GM23338 (cell line): ENCODE results near the gene WNK1. TPM values are rescaled to one million over a fixed set of nuclear protein-coding genes. Genes with fewer than 3 reads are reported as not detected.

ENCODE experiments used
- ATAC-seq: fragments of 200-7000 bp; cut with Tn5 transposase; 3 replicates; pipeline ENCODE4 v1.9.1; 2020
- DNase-seq: peaks from one replicate; pipeline ENCODE4 v3.0.0-alpha.2; 2015; ENCODE audit warnings: low spot score
- H2AFZ ChIP-seq: fragments of 200-600 bp; sonication (generic); 2 replicates; pipeline ENCODE4 v1.8.0; 2016; ENCODE audit warnings: antibody characterized with exemption, mild to moderate bottlenecking, moderate library complexity
- H3F3A ChIP-seq: fragments of 200-600 bp; sonication (generic); replicated peaks from 2 replicates; pipeline ENCODE4 v1.8.0; 2017; ENCODE audit warnings: antibody characterized with exemption, mixed run types, low read depth
- H3K27ac ChIP-seq: fragments of 200-600 bp; sonication (generic); 2 replicates; pipeline ENCODE4 v1.6.1; 2016; ENCODE audit warnings: low read depth
- H3K27me3 ChIP-seq: fragments of 200-600 bp; sonication (generic); 2 replicates; pipeline ENCODE4 v1.8.0; 2016; ENCODE audit warnings: mild to moderate bottlenecking, mixed run types, moderate library complexity; ENCODE audit not compliant: insufficient read depth
- H3K36me3 ChIP-seq: fragments of 200-600 bp; sonication (generic); 2 replicates; pipeline ENCODE4 v1.8.0; 2016; ENCODE audit warnings: mild to moderate bottlenecking; ENCODE audit not compliant: insufficient read depth
- H3K4me1 ChIP-seq: fragments of 200-600 bp; sonication (generic); 2 replicates; pipeline ENCODE4 v1.8.0; 2016; ENCODE audit warnings: mild to moderate bottlenecking, moderate library complexity; ENCODE audit not compliant: insufficient read depth
- H3K4me2 ChIP-seq: fragments of 200-600 bp; sonication (generic); 2 replicates; pipeline ENCODE4 v1.7.1; 2017; ENCODE audit warnings: mixed run types
- H3K4me3 ChIP-seq: fragments of 200-600 bp; sonication (generic); 2 replicates; pipeline ENCODE4 v1.6.1; 2016; ENCODE audit warnings: mixed run types
- H3K79me2 ChIP-seq: fragments of 200-600 bp; sonication (generic); replicated peaks from 2 replicates; pipeline ENCODE4 v1.8.0; 2017; ENCODE audit warnings: mild to moderate bottlenecking; ENCODE audit not compliant: insufficient read depth
- H3K9me2 ChIP-seq: fragments of 200-600 bp; sonication (generic); 2 replicates; pipeline ENCODE4 v1.8.0; 2017; ENCODE audit not compliant: insufficient read depth
- H4K20me1 ChIP-seq: fragments of 200-600 bp; sonication (generic); replicated peaks from 2 replicates; pipeline ENCODE4 v1.8.0; 2017; ENCODE audit warnings: mild to moderate bottlenecking; ENCODE audit not compliant: insufficient read depth
- H3K27ac Mint-ChIP-seq: 2 replicates; pipeline ENCODE4 v1.8.0; 2020; ENCODE audit warnings: inconsistent platforms, mild to moderate bottlenecking, moderate library complexity, mixed read lengths
- H3K27me3 Mint-ChIP-seq: 3 replicates; pipeline ENCODE4 v1.8.0; 2022; ENCODE audit warnings: low read depth, mild to moderate bottlenecking, moderate library complexity, mixed read lengths, inconsistent platforms; ENCODE audit not compliant: insufficient read depth, poor library complexity
- H3K36me3 Mint-ChIP-seq: 3 replicates; pipeline ENCODE4 v1.8.0; 2021; ENCODE audit warnings: low read depth, mild to moderate bottlenecking, inconsistent platforms, moderate library complexity, mixed read lengths
- H3K4me1 Mint-ChIP-seq: 3 replicates; pipeline ENCODE4 v1.8.0; 2020; ENCODE audit warnings: mild to moderate bottlenecking, inconsistent platforms, mixed read lengths
- H3K4me3 Mint-ChIP-seq: 3 replicates; pipeline ENCODE4 v1.8.0; 2021; ENCODE audit warnings: moderate library complexity, mild to moderate bottlenecking, inconsistent platforms, mixed read lengths
- H3K9me3 Mint-ChIP-seq: 3 replicates; pipeline ENCODE4 v1.8.0; 2020; ENCODE audit warnings: moderate library complexity, mild to moderate bottlenecking, inconsistent platforms, mixed read lengths
- CREB1 ChIP-seq: fragments of 250-450 bp; sonication (Bioruptor Pico); IDR thresholded peaks from 2 replicates; pipeline ENCODE4 v1.5.0; 2020; ENCODE audit warnings: low read depth, mild to moderate bottlenecking, moderate library complexity
- EZH2 ChIP-seq: fragments of 200-600 bp; sonication (generic); IDR thresholded peaks from one replicate; pipeline ENCODE4 v1.8.0; 2017; ENCODE audit warnings: antibody characterized with exemption, mild to moderate bottlenecking, low read depth; ENCODE audit not compliant: unreplicated experiment
- JUNB ChIP-seq: IDR thresholded peaks from one replicate; pipeline ENCODE4 v1.6.1; 2016; ENCODE audit warnings: antibody characterized with exemption; ENCODE audit not compliant: unreplicated experiment
- POLR2AphosphoS5 ChIP-seq: IDR thresholded peaks from 2 replicates; pipeline ENCODE4 v1.6.1; 2016; ENCODE audit warnings: antibody characterized with exemption, low read depth
- STAT1 ChIP-seq: IDR thresholded peaks from one replicate; pipeline ENCODE4 v1.6.1; 2016; ENCODE audit warnings: antibody characterized with exemption; ENCODE audit not compliant: unreplicated experiment
- ZNF114 ChIP-seq: fragments of 250-450 bp; sonication (Bioruptor Pico); IDR thresholded peaks from 2 replicates; pipeline ENCODE4 v1.5.0; 2020; ENCODE audit warnings: mild to moderate bottlenecking, moderate library complexity
- polyA plus RNA-seq: library from polyadenylated mRNA; unstranded; fragments of >200 nt; fragmentation: Nextera tagmentation; extraction: Ambion mirVana; gene quantifications from 2 replicates; pipeline ENCODE4 v1.2.1, GENCODE V29; 2016
- total RNA-seq: library from RNA; depleted of rRNA; stranded (reverse); fragments of >200 nt; shearing (Covaris generic); gene quantifications from 2 replicates; pipeline ENCODE4 v1.2.3, GENCODE V29; 2014
- TF ChIP-seq, protein P1 (sequence below): fragments of 250-450 bp; sonication (Bioruptor Pico); IDR thresholded peaks from 2 replicates; pipeline ENCODE4 v1.5.0; 2020; ENCODE audit warnings: mild to moderate bottlenecking, moderate library complexity

The WNK1 gene
- total and polyA plus RNA-seq, 2 experiments from 2014 or later, result 86.8 to 114 TPM

DNA sequence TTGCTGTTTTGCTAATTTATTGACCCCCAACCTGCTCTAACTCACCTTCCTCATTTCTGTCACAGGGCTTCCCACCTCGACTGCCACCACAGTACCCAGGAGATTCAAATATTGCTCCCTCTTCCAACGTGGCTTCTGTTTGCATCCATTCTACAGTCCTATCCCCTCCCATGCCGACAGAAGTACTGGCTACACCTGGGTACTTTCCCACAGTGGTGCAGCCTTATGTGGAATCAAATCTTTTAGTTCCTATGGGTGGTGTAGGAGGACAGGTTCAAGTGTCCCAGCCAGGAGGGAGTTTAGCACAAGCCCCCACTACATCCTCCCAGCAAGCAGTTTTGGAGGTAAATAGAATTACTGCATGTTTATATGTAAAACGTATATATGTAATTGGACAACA is 128.3 kb downstream of the WNK1 start:
- DNase-seq (no peak), ATAC-seq (no peak)
- Histone ChIP-seq H3K4me2 (no peak overlapping the region), H3F3A (0 out of 2 replicates have a peak, but pooled peaks cover 3% of the 10 kb centered on the region), H3K4me3 (no peak overlapping the region), H2AFZ (no peak overlapping the region), H3K36me3 (peaks cover 45% of the 10 kb centered on the region), H3K9me2 (no peaks in the 10 kb centered on the region), H3K4me1 (no peaks in the 10 kb centered on the region), H3K79me2 (no peaks in the 10 kb centered on the region), H3K27ac (no peak overlapping the region), H3K27me3 (no peaks in the 10 kb centered on the region), H4K20me1 (no peaks in the 10 kb centered on the region; the same call in 1 of the 2 replicates)
- no peaks in the 10 kb centered on the region for H3K4me1 Mint-ChIP-seq
- H3K27me3 Mint-ChIP-seq, result peaks cover 2% of the 10 kb centered on the region
- TF ChIP-seq JUNB (no peak), ZNF114 (CRISPR knock-in tag) (no peak)
- H3K9me3 Mint-ChIP-seq, result no peaks in the 10 kb centered on the region
- H3K4me3 Mint-ChIP-seq, result no peak overlapping the region
- peaks cover 65% of the 10 kb centered on the region for H3K36me3 Mint-ChIP-seq
- H3K27ac Mint-ChIP-seq, result no peak overlapping the region

DNA sequence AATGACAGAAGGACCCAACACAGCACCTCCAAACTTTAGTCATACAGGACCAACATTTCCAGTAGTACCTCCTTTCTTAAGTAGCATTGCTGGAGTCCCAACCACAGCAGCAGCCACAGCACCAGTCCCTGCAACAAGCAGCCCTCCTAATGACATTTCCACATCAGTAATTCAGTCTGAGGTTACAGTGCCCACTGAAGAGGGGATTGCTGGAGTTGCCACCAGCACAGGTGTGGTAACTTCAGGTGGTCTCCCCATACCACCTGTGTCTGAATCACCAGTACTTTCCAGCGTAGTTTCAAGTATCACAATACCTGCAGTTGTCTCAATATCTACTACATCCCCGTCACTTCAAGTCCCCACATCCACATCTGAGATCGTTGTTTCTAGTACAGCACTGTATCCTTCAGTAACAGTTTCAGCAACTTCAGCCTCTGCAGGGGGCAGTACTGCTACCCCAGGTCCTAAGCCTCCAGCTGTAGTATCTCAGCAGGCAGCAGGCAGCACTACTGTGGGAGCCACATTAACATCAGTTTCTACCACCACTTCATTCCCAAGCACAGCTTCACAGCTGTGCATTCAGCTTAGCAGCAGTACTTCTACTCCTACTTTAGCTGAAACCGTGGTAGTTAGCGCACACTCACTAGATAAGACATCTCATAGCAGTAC is 132.5 kb downstream of the WNK1 start:
- DNase-seq (no peak), ATAC-seq (no peak)
- Mint-ChIP-seq H3K9me3 (no peaks in the 10 kb centered on the region), H3K4me3 (no peak overlapping the region), H3K4me1 (no peaks in the 10 kb centered on the region), H3K27ac (no peak overlapping the region), H3K36me3 (peaks cover 86% of the 10 kb centered on the region), H3K27me3 (peaks cover 3% of the 10 kb centered on the region)
- Histone ChIP-seq H3K9me2 (no peaks in the 10 kb centered on the region), H3F3A (0 out of 2 replicates have a peak, but pooled peaks cover 3% of the 10 kb centered on the region), H3K36me3 (peaks cover 79% of the 10 kb centered on the region), H4K20me1 (no peaks in the 10 kb centered on the region; the same call in 1 of the 2 replicates), H3K27ac (no peak overlapping the region), H3K79me2 (no peaks in the 10 kb centered on the region), H3K4me2 (no peak overlapping the region), H3K4me1 (no peaks in the 10 kb centered on the region), H3K4me3 (no peak overlapping the region), H3K27me3 (no peaks in the 10 kb centered on the region), H2AFZ (no peak overlapping the region)
- TF ChIP-seq CREB1 (no peak), EZH2 (no peak), STAT1 (no peak), POLR2AphosphoS5 (no peak), ZNF114 (CRISPR knock-in tag) (no peak)

DNA sequence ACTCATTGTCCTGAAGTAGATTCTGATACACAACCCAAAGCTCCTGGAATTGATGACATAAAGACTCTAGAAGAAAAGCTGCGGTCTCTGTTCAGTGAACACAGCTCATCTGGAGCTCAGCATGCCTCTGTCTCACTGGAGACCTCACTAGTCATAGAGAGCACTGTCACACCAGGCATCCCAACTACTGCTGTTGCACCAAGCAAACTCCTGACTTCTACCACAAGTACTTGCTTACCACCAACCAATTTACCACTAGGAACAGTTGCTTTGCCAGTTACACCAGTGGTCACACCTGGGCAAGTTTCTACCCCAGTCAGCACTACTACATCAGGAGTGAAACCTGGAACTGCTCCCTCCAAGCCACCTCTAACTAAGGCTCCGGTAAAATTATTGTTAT is 133.3 kb downstream of the WNK1 start:
- no peaks in the 10 kb centered on the region for H3K79me2 ChIP-seq
- ATAC-seq, result no peak
- peaks cover 85% of the 10 kb centered on the region for H3K36me3 ChIP-seq
- H3K27me3 ChIP-seq, result no peaks in the 10 kb centered on the region
- no peak overlapping the region for H3K4me3 ChIP-seq
- no peaks in the 10 kb centered on the region for H3K4me1 Mint-ChIP-seq
- no peaks in the 10 kb centered on the region for H3K9me2 ChIP-seq
- TF ChIP-seq ZNF114 (CRISPR knock-in tag), result no peak
- no peak for TF ChIP-seq JUNB
- TF ChIP-seq, protein P1, sequence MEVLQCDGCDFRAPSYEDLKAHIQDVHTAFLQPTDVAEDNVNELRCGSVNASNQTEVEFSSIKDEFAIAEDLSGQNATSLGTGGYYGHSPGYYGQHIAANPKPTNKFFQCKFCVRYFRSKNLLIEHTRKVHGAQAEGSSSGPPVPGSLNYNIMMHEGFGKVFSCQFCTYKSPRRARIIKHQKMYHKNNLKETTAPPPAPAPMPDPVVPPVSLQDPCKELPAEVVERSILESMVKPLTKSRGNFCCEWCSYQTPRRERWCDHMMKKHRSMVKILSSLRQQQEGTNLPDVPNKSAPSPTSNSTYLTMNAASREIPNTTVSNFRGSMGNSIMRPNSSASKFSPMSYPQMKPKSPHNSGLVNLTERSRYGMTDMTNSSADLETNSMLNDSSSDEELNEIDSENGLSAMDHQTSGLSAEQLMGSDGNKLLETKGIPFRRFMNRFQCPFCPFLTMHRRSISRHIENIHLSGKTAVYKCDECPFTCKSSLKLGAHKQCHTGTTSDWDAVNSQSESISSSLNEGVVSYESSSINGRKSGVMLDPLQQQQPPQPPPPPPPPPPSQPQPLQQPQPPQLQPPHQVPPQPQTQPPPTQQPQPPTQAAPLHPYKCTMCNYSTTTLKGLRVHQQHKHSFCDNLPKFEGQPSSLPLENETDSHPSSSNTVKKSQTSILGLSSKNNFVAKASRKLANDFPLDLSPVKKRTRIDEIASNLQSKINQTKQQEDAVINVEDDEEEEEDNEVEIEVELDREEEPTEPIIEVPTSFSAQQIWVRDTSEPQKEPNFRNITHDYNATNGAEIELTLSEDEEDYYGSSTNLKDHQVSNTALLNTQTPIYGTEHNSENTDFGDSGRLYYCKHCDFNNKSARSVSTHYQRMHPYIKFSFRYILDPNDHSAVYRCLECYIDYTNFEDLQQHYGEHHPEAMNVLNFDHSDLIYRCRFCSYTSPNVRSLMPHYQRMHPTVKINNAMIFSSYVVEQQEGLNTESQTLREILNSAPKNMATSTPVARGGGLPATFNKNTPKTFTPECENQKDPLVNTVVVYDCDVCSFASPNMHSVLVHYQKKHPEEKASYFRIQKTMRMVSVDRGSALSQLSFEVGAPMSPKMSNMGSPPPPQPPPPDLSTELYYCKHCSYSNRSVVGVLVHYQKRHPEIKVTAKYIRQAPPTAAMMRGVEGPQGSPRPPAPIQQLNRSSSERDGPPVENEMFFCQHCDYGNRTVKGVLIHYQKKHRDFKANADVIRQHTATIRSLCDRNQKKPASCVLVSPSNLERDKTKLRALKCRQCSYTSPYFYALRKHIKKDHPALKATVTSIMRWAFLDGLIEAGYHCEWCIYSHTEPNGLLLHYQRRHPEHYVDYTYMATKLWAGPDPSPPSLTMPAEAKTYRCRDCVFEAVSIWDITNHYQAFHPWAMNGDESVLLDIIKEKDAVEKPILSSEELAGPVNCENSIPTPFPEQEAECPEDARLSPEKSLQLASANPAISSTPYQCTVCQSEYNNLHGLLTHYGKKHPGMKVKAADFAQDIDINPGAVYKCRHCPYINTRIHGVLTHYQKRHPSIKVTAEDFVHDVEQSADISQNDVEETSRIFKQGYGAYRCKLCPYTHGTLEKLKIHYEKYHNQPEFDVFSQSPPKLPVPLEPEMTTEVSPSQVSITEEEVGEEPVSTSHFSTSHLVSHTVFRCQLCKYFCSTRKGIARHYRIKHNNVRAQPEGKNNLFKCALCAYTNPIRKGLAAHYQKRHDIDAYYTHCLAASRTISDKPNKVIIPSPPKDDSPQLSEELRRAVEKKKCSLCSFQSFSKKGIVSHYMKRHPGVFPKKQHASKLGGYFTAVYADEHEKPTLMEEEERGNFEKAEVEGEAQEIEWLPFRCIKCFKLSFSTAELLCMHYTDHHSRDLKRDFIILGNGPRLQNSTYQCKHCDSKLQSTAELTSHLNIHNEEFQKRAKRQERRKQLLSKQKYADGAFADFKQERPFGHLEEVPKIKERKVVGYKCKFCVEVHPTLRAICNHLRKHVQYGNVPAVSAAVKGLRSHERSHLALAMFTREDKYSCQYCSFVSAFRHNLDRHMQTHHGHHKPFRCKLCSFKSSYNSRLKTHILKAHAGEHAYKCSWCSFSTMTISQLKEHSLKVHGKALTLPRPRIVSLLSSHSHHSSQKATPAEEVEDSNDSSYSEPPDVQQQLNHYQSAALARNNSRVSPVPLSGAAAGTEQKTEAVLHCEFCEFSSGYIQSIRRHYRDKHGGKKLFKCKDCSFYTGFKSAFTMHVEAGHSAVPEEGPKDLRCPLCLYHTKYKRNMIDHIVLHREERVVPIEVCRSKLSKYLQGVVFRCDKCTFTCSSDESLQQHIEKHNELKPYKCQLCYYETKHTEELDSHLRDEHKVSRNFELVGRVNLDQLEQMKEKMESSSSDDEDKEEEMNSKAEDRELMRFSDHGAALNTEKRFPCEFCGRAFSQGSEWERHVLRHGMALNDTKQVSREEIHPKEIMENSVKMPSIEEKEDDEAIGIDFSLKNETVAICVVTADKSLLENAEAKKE, result no peak
- no peak overlapping the region for H3K27ac Mint-ChIP-seq
- no peak for DNase-seq
- H3F3A ChIP-seq, result 0 out of 2 replicates have a peak, but pooled peaks cover 3% of the 10 kb centered on the region
- H3K9me3 Mint-ChIP-seq, result no peaks in the 10 kb centered on the region
- H3K36me3 Mint-ChIP-seq, result peaks cover 88% of the 10 kb centered on the region
- H3K27ac ChIP-seq, result no peak overlapping the region
- no peak overlapping the region for H2AFZ ChIP-seq
- peaks cover 3% of the 10 kb centered on the region for H3K27me3 Mint-ChIP-seq
- no peak overlapping the region for H3K4me3 Mint-ChIP-seq
- no peaks in the 10 kb centered on the region for H3K4me1 ChIP-seq
- no peak overlapping the region for H3K4me2 ChIP-seq
- H4K20me1 ChIP-seq, result no peaks in the 10 kb centered on the region; the same call in 1 of the 2 replicates
